HL-60/S4 treated with retinoic acid at 250 ng/mL for 4 days and 3 days (cell line): Measurements from ENCODE around the gene FERMT1.
"Not testable (repeated sequence)": the region's sequence is repeated elsewhere in the genome, so short reads cannot be mapped to it uniquely, and the experiment has no call there.

Experiments
- in situ Hi-C: fragments of 300-500 bp; cut with MboI; formaldehyde crosslinking; loops from 2 replicates; pipeline ENCODE4 v1.7.0; 2022; ENCODE audit warnings: low sequenced_read_pairs

Gene FERMT1

GRCh38 chr20:6070829-6071695 lies 51.8 kb downstream of the FERMT1 start:
- in situ Hi-C loops = no loop called here

DNA sequence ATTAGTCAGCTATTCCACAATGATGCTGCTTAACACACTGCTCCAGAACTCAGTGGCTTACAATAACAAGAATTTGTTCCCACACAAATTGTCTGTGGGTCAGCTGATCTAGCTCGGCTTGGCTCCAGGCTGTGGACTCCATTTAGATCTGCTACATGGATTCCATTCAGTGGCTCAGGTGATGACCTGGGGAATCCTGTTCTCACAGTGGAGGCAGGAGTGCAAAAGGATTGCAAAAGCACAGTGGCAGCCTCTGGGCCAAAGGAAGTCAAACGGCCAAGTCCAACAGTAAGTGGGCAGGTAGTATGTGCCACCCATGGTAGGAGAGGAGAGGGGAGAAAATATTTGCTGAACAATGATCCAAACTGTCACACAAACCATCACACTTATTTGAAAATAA lies 53.2 kb downstream of the FERMT1 start:
- in situ Hi-C loops = no loop called here

GRCh38 chr20:6067763-6068318 lies 55.0 kb downstream of the FERMT1 start:
- in situ Hi-C loops = no loop called here

DNA sequence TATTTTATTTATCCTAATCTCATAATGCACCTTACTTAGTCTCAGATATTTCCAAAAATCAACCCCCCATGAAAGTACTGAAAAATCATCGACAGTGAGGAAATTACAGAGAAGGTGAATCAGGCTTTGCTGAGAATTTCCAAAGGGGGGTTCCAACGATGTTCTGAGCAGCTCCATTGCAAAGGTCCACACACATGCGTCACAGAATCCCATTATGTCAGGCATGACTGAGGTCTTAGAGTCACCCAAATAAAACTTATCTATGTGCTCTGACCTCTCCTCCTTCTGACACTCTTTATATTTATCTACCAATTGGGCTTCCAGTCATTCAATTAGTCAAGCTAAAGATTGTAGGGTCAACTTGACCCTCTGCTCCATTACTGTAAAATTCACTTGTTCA lies 56.2 kb downstream of the FERMT1 start:
- in situ Hi-C loops = no loop called here

DNA sequence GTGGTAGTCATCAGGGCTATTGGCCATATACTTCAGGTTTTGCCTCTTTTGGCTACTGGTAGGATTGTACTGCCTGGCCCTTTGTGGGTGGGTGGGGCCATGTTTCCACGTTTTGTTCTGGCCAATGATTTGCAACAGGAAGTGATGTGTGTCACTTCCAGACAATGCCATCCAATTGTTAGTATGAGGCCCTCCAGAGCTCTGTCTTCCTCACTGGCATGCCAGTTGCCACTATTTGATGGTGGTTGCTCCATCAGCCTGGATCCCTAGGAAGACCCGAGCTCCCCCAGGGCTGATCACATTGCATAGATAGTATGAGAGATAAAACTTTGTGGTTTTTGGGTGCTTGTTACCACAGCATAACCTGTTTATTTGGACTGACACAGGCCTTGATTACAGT lies 61.3 kb downstream of the FERMT1 start:
- in situ Hi-C loops = no loop called here

- in situ Hi-C loops = no loop called here
These were observed 62.6 kb downstream of the FERMT1 start for GRCh38 chr20:6060213-6060612.

DNA sequence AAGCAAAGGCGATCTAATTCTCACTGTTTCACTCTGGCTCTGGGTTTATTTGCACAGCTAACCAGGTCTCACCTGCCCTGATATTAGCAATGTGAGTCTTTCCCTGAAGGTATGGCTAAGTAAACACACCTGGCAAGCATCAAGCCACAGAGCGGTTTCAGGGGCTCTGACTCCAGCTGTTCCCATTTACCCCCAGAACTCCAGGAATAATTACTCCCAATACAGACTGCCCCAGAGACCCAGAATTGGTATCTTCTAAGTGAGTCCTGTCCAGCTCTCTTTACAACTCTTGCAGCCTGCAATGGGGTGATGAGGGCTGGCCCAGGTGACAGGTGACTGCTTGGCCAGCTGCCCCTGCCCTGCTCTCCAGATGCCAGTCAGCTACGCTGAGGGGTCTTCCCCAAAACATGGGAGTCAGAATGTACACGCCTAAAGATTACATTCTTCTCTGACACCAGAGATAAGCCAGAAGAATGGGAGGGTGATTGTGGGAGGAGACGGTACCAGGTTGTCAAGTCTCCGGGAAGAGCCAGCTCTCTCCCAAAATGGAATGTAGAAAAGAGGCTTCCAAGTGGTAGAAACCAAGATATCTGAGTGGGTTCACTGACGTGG lies 64.0 kb downstream of the FERMT1 start:
- in situ Hi-C loops = no loop called here

- in situ Hi-C loops = no loop called here
These were observed 65.1 kb downstream of the FERMT1 start for GRCh38 chr20:6057691-6058090.

DNA sequence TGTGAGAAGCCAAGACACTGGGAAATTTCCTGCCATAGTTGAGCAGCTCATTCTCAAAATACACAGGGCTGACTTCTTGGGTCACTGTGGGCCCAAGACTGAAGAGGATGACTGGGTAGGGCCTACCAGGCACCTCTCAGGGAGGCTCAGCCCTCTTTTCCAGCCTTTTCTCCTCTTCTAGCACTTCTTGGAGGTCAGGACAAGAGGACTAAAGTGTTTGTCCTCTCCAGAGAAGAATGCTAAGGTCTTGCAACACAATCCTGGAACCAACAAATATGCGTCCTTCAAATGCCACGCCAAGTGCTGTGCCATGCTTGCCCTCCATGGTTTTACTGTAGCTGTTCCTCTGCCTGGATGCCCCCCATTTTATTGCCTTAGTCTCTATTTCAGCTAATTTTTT lies 65.7 kb downstream of the FERMT1 start:
- in situ Hi-C loops = no loop called here

- in situ Hi-C loops = no loop called here
These were observed 66.8 kb downstream of the FERMT1 start for GRCh38 chr20:6055981-6056569.

DNA sequence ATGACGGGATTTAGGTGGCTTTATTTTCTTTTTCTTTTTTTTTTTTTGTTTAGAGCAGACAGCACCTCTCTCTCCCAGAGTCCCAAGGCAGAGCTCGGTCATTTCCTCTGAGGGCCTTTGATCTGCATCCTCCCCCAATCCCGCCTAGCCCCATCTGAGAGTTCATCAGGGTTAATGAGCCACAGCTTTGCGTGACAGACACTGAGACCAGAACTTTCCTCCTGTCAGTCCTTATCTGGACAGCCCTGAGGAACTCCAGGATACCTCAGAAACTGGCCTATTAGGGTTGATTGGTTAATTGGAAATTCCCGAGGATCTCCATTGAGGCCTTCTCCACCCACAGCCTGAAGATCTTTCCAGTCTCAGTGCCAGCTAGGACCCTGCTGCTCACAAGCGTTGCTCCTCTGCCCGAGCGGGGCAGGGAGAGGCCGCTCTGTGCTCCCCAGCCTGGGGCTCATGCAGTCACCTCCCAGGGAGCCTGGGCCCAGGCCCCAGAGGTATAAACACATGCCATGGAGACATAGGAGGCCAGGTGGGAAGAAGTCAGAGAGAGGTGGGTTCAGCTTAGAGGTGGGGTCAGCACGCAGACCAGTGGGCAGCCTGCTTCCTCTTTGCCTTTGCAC lies 67.6 kb downstream of the FERMT1 start:
- in situ Hi-C loops = no loop called here

DNA sequence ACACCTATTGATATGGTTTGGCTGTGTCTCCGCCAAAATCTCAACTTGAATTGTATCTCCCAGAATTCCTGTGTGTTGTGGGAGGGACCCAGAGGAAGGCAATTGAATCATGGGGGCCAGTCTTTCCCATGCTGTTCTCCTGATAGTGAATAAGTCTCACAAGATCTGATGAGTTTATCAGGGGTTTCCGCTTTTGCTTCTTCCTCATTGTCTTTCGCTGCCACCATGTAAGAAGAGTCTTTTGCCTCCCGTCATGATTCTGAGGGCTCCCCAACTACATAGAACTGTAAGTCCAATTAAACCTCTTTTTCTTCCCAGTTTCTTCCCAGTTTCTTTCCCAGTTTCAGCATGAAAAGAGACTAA lies 68.2 kb downstream of the FERMT1 start:
- in situ Hi-C loops = not testable (repeated sequence)

DNA sequence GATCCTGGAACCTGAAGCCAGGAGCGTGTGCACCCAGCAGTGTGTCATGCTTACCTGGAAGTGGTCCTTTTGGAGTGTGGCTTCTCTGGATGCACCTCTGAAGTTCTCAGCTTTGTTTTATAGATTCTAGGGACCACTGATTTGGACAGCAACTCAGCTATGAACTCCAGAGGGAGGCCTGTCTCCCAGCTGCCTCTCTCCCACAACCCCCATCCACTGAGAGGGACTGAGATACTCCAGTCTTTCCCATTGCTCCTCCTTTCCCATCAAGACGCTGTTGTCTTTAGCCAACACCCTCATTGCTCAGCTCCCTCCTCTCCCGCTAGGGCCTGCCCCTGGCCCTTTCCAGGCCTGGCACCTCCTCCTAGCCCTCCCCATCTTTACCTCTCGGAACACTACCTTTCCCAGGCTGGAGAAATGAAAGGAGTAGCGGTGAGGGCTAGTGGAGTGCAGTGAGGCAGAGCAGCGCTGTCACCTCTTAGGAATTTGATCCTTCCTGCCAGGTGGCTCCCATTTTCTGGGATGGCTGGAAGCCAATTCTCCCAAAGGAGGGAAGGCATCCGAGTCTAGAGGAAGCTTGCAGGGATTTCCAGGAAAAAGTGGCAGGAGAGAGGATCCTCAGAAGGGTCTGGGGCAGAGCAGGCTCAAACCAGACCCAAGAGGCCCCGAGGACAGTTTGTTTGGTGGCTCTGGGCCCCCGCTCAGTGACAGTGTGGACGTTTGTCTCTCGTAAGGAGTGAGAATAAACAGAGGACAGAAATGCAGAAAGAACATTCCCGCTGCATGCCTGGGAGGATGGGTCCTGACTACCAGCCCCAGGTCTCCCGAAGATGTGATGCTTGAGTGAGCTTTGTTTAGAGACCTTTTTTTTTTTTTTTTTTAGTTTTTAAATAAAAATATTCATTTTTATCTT lies 68.8 kb downstream of the FERMT1 start, which contains the start of gene LRRN4:
Gene LRRN4, minus strand, starts transcription at position 285 of the 913 bp plus-strand sequence. CDS start 1,261 bp downstream, outside the sequence.
- in situ Hi-C loops = no loop called here

GRCh38 chr20:6053064-6053775 lies 69.6 kb downstream of the FERMT1 start:
- in situ Hi-C loops = no loop called here

DNA sequence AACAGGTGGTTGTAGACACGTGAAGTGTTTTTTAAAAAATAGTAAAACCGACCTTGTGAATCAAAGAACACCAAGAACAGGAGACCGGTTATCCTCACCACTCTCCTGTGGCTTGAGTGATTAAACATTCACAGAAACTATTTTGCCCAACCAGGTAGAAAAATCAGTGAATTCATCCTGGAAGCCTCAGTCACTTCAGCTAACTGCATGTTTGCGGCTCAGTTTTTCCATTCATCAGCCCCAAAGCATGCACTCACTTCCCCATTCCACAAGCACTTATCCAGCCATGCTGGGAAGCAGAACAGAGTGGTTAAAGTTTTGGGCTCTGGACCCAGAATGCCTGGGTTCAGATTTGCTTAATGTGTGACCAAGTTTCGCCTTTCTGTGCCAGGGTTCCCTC lies 71.3 kb downstream of the FERMT1 start:
- in situ Hi-C loops = no loop called here

- in situ Hi-C loops = no loop called here
These were observed 74.4 kb downstream of the FERMT1 start for GRCh38 chr20:6048391-6048790.

- in situ Hi-C loops = no loop called here
These were observed 76.4 kb downstream of the FERMT1 start for GRCh38 chr20:6046432-6046831.

GRCh38 chr20:6045566-6045965 lies 77.3 kb downstream of the FERMT1 start:
- in situ Hi-C loops = no loop called here

DNA sequence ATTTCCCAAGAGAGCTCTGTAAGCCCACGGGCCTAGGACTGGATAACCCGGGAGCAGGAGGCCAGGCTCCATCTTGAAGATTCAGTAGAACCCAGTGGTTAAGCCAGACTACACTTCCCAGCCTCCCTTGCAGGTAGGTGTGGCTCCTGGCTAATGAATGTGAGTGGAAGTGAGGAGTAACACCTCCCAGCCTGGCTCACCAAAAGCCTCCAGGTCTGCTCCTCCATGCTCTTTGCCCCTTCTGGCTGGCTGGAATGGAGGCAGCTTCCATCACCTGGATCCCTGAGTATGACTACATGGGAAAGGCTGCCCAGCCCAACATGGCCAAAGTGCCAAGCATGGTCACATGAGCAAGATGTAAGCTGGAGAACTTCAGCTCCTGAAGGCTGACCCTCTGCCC lies 78.7 kb downstream of the FERMT1 start:
- in situ Hi-C loops = no loop called here
